ENCODE data around the gene TRIOBP.
A peak's percentile ranks its signal among the peaks of the same experiment; 100 is the strongest.

TRIOBP gene

DNA sequence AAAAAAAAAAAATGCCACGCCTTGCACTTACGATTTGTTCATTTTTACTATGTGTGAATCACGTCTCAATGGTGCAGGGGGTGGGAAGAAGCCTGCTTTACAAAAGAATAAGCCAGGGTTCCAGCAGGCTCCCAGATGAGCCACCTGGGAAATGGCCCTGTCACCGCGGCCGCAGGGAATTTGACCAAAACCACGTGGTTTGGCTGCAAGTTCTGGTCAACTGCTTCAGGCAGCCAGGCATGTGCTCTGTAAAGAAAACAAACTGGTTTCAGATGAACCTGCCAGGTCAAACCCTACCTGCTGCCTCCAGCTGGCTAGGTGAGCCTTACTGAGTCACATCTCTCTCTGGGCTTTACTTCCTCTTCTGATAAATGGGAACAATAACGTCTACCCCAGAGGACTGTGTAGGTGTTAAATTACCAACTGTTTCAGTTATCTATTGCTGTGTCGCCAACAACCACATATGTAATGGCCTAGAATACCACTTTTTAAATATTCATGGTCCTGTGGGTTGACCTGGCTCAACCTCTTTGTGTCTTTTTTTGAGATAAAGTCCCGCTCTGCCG lies 80.4 kb downstream of the TRIOBP start:
- H3K4me3 ChIP-seq (replicated peaks; ENCODE audit: low read depth, low read length) = no peak overlapping the region
- peak; percentile 85 for DNase-seq (ENCODE audit: extremely low read depth, low read depth)
- TF ChIP-seq CTCF (IDR thresholded peaks at IDR 0.05; ENCODE audit: low read depth, low read length, missing control alignments) = no peak

GRCh38 chr22:37778370-37779009 lies 81.6 kb downstream of the TRIOBP start:
- no peak overlapping the region for H3K4me3 ChIP-seq (replicated peaks; ENCODE audit: low read depth, low read length)
- DNase-seq (ENCODE audit: extremely low read depth, low read depth) = no peak
- TF ChIP-seq CTCF (IDR thresholded peaks at IDR 0.05; ENCODE audit: low read depth, low read length, missing control alignments) = no peak

GRCh38 chr22:37781434-37782059 lies 84.7 kb downstream of the TRIOBP start:
- H3K4me3 ChIP-seq (replicated peaks; ENCODE audit: low read depth, low read length) = no peak overlapping the region
- TF ChIP-seq CTCF (IDR thresholded peaks at IDR 0.05; ENCODE audit: low read depth, low read length, missing control alignments) = peak; percentile 37
- DNase-seq (ENCODE audit: extremely low read depth, low read depth) = no peak

- no peak overlapping the region for H3K4me3 ChIP-seq (replicated peaks; ENCODE audit: low read depth, low read length)
- peak; percentile 73 for DNase-seq (ENCODE audit: extremely low read depth, low read depth)
- TF ChIP-seq CTCF (IDR thresholded peaks at IDR 0.05; ENCODE audit: low read depth, low read length, missing control alignments) = peak; percentile 30
These were observed 85.7 kb downstream of the TRIOBP start for GRCh38 chr22:37782340-37783168.

DNA sequence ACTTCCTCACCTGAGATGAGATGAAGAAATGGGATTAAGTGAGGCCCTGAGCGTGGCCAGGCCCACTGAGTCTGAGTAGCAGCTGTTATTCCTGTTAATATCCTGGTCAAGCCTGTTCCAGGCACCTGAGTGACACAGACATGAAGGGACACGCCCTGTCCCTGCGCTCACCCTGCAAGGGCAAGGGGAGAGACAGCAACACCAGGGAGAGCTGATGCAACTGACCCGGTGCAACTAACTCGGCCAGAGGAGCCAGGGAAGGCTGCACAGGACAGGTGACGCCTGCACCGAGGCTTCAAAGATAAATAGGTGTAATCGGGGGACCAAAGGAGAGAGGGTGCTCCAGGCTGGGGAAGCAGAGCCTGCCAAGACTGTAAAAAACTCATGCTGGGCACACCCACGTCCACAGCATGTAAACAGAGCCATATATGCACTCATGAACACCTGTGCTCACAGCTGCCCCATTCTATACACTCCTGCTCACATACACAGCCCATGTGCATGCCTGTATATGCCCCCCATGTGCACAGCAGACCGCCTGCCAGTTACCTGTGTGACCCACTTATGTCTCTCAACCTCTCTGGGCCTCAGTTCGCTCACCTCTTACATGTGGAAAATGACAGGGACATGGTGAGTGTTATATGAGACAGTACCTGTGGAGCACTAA lies 88.1 kb downstream of the TRIOBP start:
- no peak for DNase-seq (ENCODE audit: extremely low read depth, low read depth)
- no peak for TF ChIP-seq CTCF (IDR thresholded peaks at IDR 0.05; ENCODE audit: low read depth, low read length, missing control alignments)
- H3K4me3 ChIP-seq (replicated peaks; ENCODE audit: low read depth, low read length) = no peak overlapping the region

DNA sequence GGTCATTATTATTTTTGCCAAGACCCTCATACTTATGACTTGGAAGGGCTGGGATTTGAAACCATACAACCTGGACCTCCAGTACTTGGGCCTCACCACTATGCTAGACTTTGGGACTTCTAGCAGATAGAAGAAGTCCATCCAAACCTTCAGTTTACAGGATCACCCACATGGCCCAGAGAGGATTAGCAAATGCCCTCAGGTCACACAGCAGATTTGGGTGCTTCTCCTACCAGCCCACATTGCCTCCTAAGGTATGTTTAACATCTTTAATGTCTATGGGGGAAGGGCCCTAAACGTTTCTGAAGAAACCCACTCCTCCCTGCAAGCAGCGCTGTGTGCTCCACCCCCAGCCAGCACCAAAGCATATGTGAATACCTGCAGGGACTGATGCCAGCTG lies 93.4 kb downstream of the TRIOBP start:
- H3K4me3 ChIP-seq (replicated peaks; ENCODE audit: low read depth, low read length) = no peak overlapping the region
- no peak for TF ChIP-seq CTCF (IDR thresholded peaks at IDR 0.05; ENCODE audit: low read depth, low read length, missing control alignments)
- DNase-seq (ENCODE audit: extremely low read depth, low read depth) = no peak

All from HFF-Myc (cell line).